Mucosa of stomach (tissue), 1 donor: ENCODE data around the gene KIRREL3.

ENCODE experiments used
- H3K27me3 ChIP-seq: one replicate; pipeline ENCODE4 v1.7.0; 2013; ENCODE audit warnings: mild to moderate bottlenecking, low read length; ENCODE audit not compliant: control insufficient read depth, insufficient read depth
- H3K36me3 ChIP-seq: one replicate; pipeline ENCODE4 v1.7.0; 2013; ENCODE audit warnings: low read length; ENCODE audit not compliant: control insufficient read depth, insufficient read depth
- H3K4me1 ChIP-seq: one replicate; pipeline ENCODE4 v1.7.0; 2013; ENCODE audit warnings: mild to moderate bottlenecking, low read length; ENCODE audit not compliant: control insufficient read depth, insufficient read depth
- H3K4me3 ChIP-seq: one replicate; pipeline ENCODE4 v1.7.0; 2013; ENCODE audit warnings: low read length
- H3K9ac ChIP-seq: one replicate; pipeline ENCODE4 v1.7.0; 2013; ENCODE audit warnings: mild to moderate bottlenecking, low read length, moderate library complexity
- H3K9me3 ChIP-seq: one replicate; pipeline ENCODE4 v1.7.0; 2013; ENCODE audit warnings: mild to moderate bottlenecking, low read length, moderate library complexity; ENCODE audit not compliant: control insufficient read depth
- donor health status: Pancreatic carcinoma.

Gene KIRREL3

GRCh38 chr11:126781942-126782341 lies 218.6 kb downstream of the KIRREL3 start:
- Histone ChIP-seq H3K9me3 (no peaks in the 10 kb centered on the region), H3K9ac (no peak overlapping the region), H3K4me1 (no peaks in the 10 kb centered on the region), H3K27me3 (peaks cover 15% of the 10 kb centered on the region), H3K4me3 (no peak overlapping the region), H3K36me3 (no peaks in the 10 kb centered on the region)

DNA sequence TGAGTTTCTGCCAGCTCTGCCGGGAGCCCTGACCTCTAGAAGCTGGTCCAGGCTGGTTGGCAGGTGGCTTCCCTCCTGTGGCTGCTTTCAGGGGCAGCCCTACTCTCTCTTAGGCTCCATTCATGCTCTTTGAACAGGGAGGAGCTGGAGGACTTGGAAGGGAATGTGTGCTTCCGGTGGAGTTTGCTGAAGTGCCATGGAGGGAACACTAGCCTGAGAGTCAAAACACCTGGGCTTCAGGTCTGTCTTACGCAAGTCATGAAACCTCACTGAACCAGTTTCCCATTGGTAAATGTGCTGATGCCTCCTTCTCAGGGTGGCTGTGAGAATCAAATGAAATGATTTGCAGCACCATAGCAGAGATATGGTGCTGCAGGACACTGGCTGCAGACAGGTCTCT lies 224.5 kb downstream of the KIRREL3 start:
- H3K4me3 ChIP-seq, result no peak overlapping the region
- H3K4me1 ChIP-seq, result no peaks in the 10 kb centered on the region
- no peaks in the 10 kb centered on the region for H3K36me3 ChIP-seq
- H3K9ac ChIP-seq, result no peak overlapping the region
- no peaks in the 10 kb centered on the region for H3K9me3 ChIP-seq
- H3K27me3 ChIP-seq, result peaks cover 21% of the 10 kb centered on the region

- Histone ChIP-seq H3K9me3 (no peaks in the 10 kb centered on the region), H3K4me3 (no peak overlapping the region), H3K27me3 (peaks cover 11% of the 10 kb centered on the region), H3K36me3 (no peaks in the 10 kb centered on the region), H3K4me1 (no peaks in the 10 kb centered on the region), H3K9ac (no peak overlapping the region)
Observed at GRCh38 chr11:126772267-126772666, 228.3 kb downstream of the KIRREL3 start.

- peaks cover 11% of the 10 kb centered on the region for H3K4me1 ChIP-seq
- no peaks in the 10 kb centered on the region for H3K9me3 ChIP-seq
- no peak overlapping the region for H3K9ac ChIP-seq
- H3K27me3 ChIP-seq, result no peaks in the 10 kb centered on the region
- no peaks in the 10 kb centered on the region for H3K36me3 ChIP-seq
- no peak overlapping the region for H3K4me3 ChIP-seq
Observed at GRCh38 chr11:126768702-126769101, 231.9 kb downstream of the KIRREL3 start.

GRCh38 chr11:126766440-126766839 lies 234.1 kb downstream of the KIRREL3 start:
- Histone ChIP-seq H3K9ac (no peak overlapping the region), H3K36me3 (no peaks in the 10 kb centered on the region), H3K27me3 (peaks cover 12% of the 10 kb centered on the region), H3K4me1 (peaks cover 11% of the 10 kb centered on the region), H3K4me3 (no peak overlapping the region), H3K9me3 (no peaks in the 10 kb centered on the region)

DNA sequence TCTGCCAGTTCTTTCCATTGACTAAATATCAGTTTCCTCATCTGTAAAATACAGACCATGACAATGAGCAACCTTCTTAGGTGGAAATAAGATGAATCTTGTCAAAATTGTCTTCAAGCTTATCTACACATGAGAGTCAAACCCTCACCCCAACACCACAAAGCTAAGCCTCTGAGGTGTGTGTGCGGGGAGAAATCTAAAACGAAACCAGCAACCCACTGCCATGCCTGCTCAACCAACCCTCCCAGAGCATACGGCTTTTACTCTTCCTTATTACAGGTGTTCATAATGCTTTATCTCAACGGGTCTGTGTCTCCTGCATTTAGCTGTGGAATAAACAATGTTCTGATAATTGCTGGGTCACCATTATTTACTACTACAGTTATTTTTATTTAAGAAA lies 235.4 kb downstream of the KIRREL3 start:
- Histone ChIP-seq H3K9me3 (no peaks in the 10 kb centered on the region), H3K4me3 (no peak overlapping the region), H3K27me3 (peaks cover 24% of the 10 kb centered on the region), H3K4me1 (peaks cover 11% of the 10 kb centered on the region), H3K36me3 (no peaks in the 10 kb centered on the region), H3K9ac (no peak overlapping the region)

GRCh38 chr11:126764231-126764630 lies 236.3 kb downstream of the KIRREL3 start:
- Histone ChIP-seq H3K27me3 (peaks cover 29% of the 10 kb centered on the region), H3K36me3 (no peaks in the 10 kb centered on the region), H3K4me1 (peaks cover 11% of the 10 kb centered on the region), H3K4me3 (no peak overlapping the region), H3K9me3 (no peaks in the 10 kb centered on the region), H3K9ac (no peak overlapping the region)

DNA sequence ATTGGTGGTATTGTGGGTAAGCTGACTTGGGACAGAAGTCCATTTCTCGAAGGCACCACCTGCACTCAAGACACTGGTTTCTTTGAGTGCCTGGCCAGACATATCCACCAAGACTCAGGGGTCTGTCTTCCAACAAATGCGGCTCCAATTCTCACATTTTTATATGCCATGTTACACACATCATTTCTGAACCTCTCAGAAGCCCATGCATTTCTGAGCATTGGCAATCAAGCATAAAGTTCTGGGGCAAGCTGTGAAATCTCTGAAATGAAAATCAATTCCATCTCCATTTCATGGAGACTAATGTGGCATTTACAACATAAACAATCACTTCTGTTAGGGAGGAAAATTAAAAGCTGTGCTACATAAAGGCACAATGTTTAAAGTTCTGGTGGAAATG lies 243.7 kb downstream of the KIRREL3 start:
- H3K36me3 ChIP-seq, result no peaks in the 10 kb centered on the region
- peaks cover 50% of the 10 kb centered on the region for H3K27me3 ChIP-seq
- H3K4me3 ChIP-seq, result no peak overlapping the region
- H3K4me1 ChIP-seq, result peaks cover 17% of the 10 kb centered on the region
- no peaks in the 10 kb centered on the region for H3K9me3 ChIP-seq
- H3K9ac ChIP-seq, result no peak overlapping the region

DNA sequence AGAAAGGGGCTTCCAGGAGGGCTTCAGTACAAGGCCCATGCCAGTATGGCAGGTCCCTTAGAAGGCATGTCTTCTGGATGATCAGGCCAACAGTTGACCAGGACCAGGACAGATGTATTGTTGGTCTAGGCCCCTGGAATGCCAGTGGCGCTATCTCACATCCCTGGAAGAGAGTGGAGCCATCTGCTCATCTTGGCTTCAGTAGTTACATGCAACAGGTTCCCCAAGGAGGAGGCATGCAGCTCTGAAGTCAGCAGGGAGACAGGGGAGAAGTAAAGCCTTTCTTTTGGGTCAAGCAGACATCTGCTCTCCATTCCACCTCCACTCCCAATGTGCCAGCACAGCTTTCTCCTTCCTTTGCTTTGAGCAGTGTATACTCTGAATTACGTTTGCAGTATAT lies 244.1 kb downstream of the KIRREL3 start:
- H3K4me1 ChIP-seq, result peaks cover 17% of the 10 kb centered on the region
- H3K27me3 ChIP-seq, result peaks cover 47% of the 10 kb centered on the region
- H3K9me3 ChIP-seq, result no peaks in the 10 kb centered on the region
- H3K36me3 ChIP-seq, result no peaks in the 10 kb centered on the region
- H3K9ac ChIP-seq, result no peak overlapping the region
- H3K4me3 ChIP-seq, result no peak overlapping the region

DNA sequence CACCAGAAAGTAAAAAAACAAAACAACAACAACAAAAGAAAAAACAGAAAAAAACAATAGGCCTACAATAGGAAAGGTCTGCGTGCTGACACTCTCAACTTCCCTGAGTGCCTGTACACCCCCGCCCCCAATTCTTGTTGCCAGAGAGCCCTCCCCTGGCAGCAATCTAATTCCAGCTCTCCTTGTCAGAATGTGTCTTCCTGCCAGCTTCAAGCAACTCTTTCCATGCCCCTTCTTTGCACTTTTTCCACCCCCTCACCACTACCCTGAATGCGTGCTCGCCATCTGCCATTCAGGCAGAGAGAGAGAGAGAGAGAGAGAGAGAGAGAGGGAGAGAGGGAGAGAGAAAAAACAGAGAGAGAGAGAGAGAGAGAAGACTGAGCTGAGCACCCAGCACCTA lies 245.0 kb downstream of the KIRREL3 start:
- Histone ChIP-seq H3K9ac (no peak overlapping the region), H3K36me3 (no peaks in the 10 kb centered on the region), H3K4me3 (no peak overlapping the region), H3K9me3 (no peaks in the 10 kb centered on the region), H3K4me1 (peaks cover 17% of the 10 kb centered on the region), H3K27me3 (peaks cover 38% of the 10 kb centered on the region)

DNA sequence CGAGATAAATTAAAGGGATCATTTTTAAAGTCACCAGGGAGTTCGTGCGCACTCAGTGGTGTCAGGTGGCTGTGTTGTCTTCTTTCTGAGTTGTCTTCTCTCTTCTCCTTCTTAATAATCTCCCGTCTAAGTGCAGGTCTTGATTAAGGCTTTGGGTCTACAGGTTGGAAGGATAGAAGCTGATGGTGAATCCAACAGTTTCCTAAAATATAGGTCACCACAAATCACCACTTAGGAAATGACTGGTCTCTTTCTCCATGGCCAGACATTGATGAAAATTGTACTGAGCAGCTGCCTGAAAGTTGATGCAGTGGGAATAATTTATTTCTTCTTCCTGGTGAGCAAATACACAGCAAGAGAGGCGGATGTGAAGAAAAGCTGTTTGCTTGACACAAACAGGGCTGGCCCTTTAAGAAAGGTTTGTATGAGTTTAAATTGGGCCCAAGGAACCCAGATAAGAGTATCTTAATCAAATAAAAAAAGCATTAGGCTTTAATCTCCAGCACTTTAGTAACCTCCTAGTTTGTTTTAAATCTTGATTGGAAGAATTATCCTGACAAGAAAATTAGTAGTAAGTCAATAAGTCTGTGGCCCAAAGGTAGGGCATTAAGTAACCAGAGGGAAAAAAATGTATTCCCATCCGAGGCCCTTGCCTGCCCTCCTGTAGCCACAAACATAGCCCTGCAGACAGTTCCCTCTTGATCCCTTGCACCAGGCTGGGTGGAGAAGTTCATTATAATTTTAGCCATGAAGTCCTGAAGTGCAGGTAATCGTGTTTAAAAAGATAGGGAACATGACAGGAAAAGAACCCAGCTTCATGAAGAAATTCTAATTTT lies 245.8 kb downstream of the KIRREL3 start:
- Histone ChIP-seq H3K4me1 (peaks cover 17% of the 10 kb centered on the region), H3K27me3 (peaks cover 31% of the 10 kb centered on the region), H3K36me3 (no peaks in the 10 kb centered on the region), H3K9me3 (no peaks in the 10 kb centered on the region), H3K9ac (no peak overlapping the region), H3K4me3 (no peak overlapping the region)

DNA sequence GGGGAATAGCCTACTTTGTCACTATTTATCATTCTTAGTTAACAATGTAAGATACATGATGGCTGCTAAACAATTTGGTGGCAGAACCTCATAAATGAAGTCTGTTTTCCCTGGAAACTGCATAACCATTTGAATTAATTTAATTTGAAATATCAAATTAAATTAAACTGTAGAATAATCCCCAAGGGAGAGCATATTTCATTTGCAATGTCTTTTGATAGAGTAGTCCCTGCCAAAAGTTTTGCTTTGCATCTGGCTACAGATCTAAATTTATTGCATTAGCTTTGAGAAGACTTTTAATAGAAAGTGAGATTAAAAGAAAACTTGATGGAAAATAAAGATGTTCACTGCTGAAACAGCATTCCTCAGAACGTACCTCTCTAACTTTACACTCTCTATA lies 246.6 kb downstream of the KIRREL3 start:
- no peaks in the 10 kb centered on the region for H3K9me3 ChIP-seq
- H3K27me3 ChIP-seq, result peaks cover 30% of the 10 kb centered on the region
- H3K9ac ChIP-seq, result no peak overlapping the region
- peaks cover 17% of the 10 kb centered on the region for H3K4me1 ChIP-seq
- H3K4me3 ChIP-seq, result no peak overlapping the region
- H3K36me3 ChIP-seq, result no peaks in the 10 kb centered on the region
